SW 1271 (cell line): ENCODE measurements around the gene DHX15.
A peak's percentile ranks its signal among the peaks of the same experiment; 100 is the strongest.

ENCODE experiments used
- DNase-seq, 2 experiments: peaks; one replicate each; lab custom pipeline; 2025; lab: John Stamatoyannopoulos, UW

Gene DHX15

DNA sequence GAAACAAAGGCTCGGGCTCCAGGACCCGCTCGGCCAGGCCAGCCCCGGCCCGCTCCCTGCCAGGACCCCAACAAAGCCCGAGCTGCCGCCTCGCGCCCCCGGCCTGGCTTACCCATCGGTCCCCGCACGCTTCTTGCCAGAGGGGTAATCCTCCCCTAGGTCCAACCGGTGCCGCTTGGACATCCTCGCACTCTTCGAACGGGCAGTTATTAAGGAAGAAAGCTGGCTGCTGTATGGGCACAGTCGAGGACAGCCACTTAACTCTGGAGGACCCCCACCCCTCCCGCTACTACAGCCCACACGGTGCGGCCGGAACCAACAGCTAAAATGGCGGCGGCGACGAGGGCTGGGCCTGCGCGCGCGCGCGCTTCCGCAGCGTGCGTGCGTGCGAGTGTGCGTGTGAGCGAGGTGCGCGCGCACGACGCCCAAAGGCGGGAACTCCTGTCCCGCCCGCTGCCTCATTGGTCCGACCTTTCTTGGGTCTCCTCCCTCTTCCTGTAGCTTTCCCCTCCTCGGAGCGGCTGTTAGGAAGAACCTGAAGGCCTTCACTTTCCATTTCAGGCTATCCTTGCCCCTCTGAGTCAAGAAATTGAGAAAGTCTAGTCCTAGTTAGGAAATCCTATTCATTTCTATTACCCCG is at the start of gene DHX15:
Gene DHX15, minus strand, starts transcription at position 344 of the 640 bp plus-strand sequence. Its CDS starts 161 bp downstream, at position 183.
- peak; percentile 85 to 95 for DNase-seq

DNA sequence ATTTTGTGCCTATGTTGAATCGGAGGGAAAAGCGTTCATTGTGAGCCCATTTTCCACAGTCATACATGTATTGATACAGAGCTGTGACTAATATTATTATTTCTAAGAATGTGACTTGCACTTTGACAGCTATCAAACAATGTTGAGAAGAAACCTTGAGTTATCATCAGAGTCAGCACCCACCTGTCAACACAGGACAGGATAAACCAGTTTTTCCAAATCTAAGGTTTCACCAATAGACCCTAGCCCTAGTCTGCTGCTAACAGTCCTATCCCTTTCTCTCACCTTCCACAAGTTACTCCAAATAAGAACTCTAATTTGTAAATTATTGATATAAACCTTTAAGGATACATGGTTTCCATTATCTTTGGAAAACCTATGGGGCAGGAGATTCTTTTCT is 47.7 kb upstream of the DHX15 start:
- no peak for DNase-seq

GRCh38 chr4:24630937-24631336 is 46.6 kb upstream of the DHX15 start:
- no peak for DNase-seq

- DNase-seq = no peak
Measured at GRCh38 chr4:24625091-24625490, 40.7 kb upstream of the DHX15 start.

GRCh38 chr4:24624381-24624780 is 40.0 kb upstream of the DHX15 start:
- DNase-seq = no peak

- DNase-seq = no peak
Measured at GRCh38 chr4:24622146-24622834, 37.9 kb upstream of the DHX15 start.

DNA sequence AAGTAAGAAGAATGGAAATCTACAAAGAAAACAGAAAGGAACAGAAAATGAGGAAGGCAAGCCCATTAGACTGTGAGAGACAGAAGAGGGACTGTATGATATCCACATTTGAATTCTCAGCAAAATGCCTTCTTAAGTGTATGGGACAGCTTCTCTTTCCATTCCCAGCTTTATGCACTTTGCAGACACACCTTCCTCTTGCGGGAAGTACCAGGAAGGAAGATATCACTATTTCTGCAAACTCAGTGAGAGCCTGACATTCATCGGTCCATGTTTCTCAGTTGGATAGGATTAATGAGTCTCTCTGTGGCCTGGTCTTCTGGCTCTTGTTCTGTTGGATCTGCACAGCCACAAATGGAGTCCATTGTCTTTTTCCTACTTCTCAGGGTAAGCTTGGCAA is 31.6 kb upstream of the DHX15 start:
- DNase-seq = no peak

GRCh38 chr4:24614881-24615280 is 30.5 kb upstream of the DHX15 start:
- DNase-seq = no peak

GRCh38 chr4:24613502-24613901 is 29.1 kb upstream of the DHX15 start:
- DNase-seq = no peak

- no peak for DNase-seq
Measured at GRCh38 chr4:24611575-24611974, 27.2 kb upstream of the DHX15 start.

- DNase-seq = no peak
Measured at GRCh38 chr4:24607334-24607733, 23.0 kb upstream of the DHX15 start.

DNA sequence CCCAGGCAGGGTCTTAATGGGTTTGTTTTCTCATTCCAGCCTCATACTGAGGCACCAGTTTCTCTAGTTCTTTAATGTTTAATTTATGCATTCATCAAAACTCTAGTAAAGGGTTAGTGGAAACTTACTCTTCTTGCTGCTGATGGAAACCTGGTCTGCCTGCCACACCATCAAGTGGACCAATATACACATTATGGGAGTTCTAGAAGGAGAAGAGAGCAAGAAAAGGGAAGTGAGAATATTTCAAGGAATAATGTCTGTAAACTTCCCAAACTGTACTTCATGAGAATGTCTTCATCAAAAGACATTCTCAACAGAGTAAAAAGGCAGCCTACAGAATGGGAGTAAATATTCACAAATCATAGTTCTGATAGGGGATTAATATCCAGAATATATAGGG is 20.9 kb upstream of the DHX15 start:
- DNase-seq = no peak

DNA sequence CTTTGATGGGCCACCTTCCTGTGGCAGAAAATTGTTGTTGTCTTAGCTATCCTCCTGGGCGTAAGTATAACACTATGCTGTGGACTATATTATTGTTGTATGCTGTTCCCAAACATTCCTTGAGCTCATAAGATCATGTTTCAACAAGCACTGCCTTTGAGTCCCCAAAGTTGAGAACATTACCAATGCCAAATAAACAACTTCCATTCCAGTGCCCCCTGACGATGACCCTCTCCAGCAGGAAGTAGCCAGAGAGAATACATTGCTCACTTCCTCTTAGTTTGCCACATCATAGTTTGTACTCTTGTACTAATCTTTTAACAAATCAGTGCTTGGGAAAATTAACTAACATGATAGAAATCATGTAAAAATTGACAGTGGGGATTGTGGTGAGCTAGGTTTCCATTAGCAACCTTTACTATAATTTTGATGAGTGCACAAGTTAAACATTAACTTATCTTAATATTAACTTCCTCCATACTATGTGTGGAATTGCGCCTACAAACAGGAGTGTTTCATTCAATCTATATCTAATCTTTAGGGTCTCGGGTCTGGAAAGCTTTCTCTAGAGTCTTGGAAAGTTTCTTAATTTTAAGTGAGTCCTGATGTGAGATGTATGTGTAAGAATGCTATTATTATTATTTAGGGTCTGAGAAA is 20.3 kb upstream of the DHX15 start:
- DNase-seq = no peak

DNA sequence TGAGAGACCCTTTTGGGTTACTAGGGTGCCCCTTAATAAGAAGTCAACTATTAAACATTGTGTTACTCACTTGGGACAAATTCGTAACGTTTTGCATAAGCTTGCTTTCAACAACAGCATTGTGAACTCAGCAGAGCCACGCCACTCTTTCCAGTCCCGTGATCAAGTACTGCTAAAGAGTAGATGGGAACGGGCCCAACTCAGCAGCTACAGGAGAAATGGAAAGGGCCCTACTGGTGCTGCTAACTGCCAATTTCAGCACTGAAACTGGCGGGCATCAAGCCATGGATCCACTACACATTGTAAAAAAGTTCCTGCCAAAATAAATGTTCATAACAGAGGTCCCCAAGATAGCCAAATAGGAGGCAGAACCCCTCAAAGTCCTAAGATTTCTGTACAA is 19.0 kb upstream of the DHX15 start:
- no peak for DNase-seq

GRCh38 chr4:24601121-24601520 is 16.8 kb upstream of the DHX15 start:
- DNase-seq = no peak

DNA sequence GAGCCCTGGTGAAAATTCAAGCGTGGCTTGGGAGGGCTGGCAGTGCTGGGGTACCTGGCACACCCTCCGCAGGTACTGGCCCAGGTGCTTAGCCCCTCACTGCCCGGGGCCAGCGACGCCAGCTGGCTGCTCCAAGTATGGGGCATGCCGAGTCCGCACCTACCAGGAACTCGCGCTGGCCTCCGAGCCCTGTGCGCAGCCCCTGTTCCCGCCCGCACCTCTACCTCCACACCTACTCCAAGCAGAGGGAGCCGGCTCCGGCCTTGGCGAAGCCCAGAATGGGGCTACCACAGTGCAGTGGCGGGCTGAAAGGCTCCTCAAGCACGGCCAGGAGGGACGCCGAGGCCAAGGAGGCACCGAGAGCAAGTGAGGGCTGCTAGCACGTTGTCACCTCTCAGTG is 14.9 kb upstream of the DHX15 start:
- DNase-seq = no peak

DNA sequence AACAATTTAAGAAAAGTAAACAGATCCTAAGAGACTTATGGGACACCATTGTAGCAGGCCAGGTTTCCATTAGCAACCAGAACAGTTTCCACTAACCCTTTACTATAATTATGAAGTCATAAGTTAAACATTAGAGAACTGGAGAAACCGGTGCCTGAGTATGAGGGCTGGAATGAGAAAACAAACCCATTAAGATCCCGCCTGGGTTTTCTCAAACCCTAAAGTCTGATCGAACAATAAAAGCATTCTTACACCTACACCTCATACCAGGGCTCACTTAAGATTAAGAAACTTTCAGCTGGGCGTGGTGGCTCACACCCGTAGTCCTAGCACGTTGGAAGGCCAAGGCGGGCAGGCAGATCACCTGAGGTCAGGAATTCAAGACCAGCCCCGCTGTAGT is 13.7 kb upstream of the DHX15 start:
- no peak for DNase-seq

DNA sequence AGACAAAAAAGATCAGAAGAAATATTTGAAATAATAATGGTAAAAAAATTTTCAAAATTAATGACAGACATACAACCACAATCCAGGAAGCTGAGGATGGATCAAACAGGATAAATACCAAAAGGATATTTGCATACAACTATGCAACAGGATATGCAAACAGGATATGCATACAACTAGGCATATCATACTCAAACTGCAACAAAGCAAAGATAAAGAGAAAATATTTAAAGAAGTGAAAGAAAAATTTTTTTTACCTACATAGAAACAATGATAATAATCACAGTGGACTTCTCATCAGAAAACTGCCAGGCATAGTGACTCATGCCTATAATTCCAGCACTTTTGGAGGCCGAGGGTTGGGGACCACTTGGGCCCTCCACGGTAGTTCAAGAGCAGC is 11.3 kb upstream of the DHX15 start:
- no peak for DNase-seq

DNA sequence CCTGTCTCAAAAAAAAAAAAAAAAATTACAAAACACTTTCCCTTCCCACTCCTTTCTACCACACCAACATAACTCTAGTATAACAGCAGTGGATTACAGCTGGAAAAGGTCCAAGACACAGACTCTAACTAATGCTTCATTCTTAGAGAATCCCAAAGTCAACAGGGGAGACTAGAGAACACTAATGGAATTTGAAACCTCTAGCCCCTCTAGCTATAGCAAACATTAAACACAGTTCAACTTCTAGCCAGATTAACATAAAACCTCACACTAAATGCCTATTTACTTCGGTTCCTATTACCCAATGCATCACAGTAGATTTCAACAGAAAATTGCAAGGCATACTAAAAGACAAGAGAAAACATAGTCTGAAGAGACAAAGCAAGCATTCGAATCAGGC is 10.5 kb upstream of the DHX15 start:
- DNase-seq = no peak

DNA sequence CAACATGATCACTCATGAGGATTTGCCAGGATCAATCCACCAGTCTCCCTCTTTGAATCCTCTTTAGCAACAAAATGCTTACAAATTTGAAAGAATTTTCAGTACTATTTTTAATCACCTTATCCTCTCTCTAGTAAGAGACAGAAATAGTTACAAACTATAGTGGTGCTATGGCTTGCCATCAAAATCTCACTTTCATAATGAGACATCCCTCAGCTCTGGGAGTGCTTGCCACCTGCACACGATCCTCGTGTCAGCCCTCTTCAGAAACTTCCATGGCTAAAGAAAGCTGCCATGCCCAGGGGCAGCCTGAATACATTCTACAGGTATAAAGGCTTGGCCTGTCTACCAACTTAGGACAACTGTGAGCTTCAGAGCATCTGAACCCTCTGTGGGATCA is 5.1 kb upstream of the DHX15 start:
- DNase-seq = no peak

- DNase-seq = no peak
Measured at GRCh38 chr4:24588216-24588954, 4.0 kb upstream of the DHX15 start.

DNA sequence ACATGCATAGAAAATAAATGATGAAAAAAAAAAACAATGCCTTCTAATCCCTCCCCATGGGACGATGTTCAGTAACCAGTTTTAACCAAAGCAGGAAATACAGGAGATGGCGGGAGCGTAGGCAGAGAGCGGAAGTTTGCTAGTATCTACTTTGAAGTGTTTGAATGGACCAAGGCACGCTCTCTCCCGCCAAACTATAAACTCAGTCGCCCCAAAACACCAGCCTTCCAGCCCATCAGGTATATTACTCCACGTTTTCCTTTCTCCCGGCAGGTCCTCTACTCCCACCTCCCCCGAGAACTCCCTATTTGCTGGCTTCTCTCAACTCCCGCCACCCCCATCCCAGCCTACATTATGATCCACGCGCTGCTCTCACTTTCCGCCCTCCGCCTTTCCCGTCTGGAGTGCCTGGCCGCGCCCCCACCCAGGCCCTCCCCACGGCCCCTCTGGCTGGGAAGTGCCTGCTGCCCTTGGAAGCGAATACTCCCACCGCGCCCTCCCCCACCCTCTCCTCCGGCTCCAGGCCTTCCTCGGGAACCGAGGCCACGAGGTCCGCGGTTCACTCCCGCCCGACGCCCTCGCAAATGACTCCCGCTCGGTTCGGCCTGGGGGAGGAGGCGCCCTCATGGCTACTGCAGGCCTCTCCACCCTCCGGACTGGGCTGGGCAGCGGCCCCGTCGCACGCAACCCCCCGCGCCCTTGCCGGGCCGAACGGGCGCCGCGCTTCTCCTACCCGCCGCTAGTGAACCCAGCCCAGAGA is 723 bp downstream of the DHX15 start:
- peak; percentile 9 to 75 for DNase-seq
